Measurements from ENCODE around the gene TOR1AIP1. TPM values are rescaled to one million over a fixed set of nuclear protein-coding genes. Genes with fewer than 3 reads are reported as not detected.

TOR1AIP1 gene
- total RNA-seq, 1 donor from 2014 or later: 28.7 TPM

DNA sequence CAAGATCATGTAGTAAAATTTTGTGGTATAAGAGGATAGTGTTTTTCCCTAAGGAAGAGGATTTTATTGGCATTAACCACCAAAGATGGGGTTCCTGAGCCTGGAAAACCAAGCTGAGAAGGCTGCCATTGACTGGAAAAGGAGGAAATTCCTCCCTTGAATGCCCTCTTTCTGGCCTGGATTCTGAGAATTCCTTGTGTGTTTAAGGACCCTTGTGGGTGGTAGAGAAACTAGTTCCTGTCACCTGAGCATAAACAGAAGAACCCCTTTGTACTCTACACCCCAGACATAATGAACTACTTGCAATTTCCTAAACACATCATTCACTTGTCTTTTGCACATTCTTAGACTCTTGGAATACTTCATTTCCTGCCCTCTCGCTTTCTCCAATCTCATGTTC, 39.4 kb downstream of the TOR1AIP1 start:
- H3K9ac ChIP-seq (ENCODE audit: low read depth in 1 of 3, low read length in 3 of 3): no peak overlapping the region
- peaks cover 0 to 5% (median 0%) of the 10 kb centered on the region in 3 donors for H3K4me1 ChIP-seq (ENCODE audit: control insufficient read depth in 3 of 3, insufficient read depth in 3 of 3, low read length in 3 of 3)
- H3K4me3 ChIP-seq (ENCODE audit: low read length in 3 of 3): no peak overlapping the region
- no peak overlapping the region for H3K27ac ChIP-seq (ENCODE audit: low read depth, low read length)
- no peaks in the 10 kb centered on the region for H3K27me3 ChIP-seq (ENCODE audit: control insufficient read depth in 3 of 3, insufficient read depth in 3 of 3, low read length in 3 of 3)
- peaks cover 7 to 41% (median 36%) of the 10 kb centered on the region in 3 donors for H3K36me3 ChIP-seq (ENCODE audit: control insufficient read depth in 3 of 3, insufficient read depth in 3 of 3, low read length in 3 of 3)
- no peaks in the 10 kb centered on the region for H3K9me3 ChIP-seq (ENCODE audit: control insufficient read depth in 3 of 3, low read length in 3 of 3)

DNA sequence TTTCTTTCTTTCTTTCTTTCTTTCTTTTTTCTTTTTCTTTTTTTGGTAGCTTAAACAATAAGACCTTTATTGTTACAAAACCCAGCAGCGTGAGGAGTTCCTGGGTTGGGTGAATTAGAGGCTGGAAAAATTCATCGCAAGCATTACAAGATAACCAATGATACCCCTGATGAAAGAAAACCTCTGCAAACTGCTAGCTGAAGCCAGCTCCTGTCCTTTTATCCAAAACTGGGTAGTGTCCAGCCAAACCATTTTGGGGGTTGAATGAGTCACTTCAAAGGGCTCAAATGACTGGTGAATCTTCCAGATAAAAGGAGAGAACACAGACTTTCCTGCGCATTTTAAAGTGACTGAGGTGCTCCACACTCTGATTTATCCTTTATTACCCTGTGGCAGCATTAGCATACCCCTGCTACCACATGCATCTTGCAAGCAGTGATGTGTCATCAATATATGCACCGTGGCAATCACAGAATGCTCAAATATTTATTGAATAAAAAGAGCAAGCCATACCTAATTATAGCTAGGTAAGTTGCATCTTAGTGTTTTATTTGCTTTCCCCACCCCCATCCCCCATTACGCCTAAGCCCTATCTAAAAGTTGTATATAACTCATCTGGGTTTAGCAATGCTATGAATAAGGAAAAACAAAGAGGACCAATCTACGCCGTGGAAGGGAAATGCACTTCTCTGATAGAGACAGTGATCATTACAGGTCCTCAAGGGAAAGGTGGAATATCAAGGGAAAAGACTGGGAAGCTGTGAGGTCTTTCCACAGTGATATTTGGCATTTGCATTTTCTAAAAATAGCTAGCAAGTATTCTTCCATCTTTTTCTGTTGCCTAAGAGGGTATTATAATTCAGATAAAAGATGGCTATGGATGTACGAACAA, 40.1 kb downstream of the TOR1AIP1 start:
- Histone ChIP-seq H3K27ac (ENCODE audit: low read depth, low read length) (no peak overlapping the region), H3K36me3 (ENCODE audit: control insufficient read depth in 3 of 3, insufficient read depth in 3 of 3, low read length in 3 of 3) (peaks cover 7 to 36% (median 36%) of the 10 kb centered on the region in 3 donors), H3K4me3 (ENCODE audit: low read length in 3 of 3) (no peak overlapping the region), H3K4me1 (ENCODE audit: control insufficient read depth in 3 of 3, insufficient read depth in 3 of 3, low read length in 3 of 3) (peaks cover 0 to 5% (median 0%) of the 10 kb centered on the region in 3 donors), H3K9ac (ENCODE audit: low read depth in 1 of 3, low read length in 3 of 3) (no peak overlapping the region), H3K9me3 (ENCODE audit: control insufficient read depth in 3 of 3, low read length in 3 of 3) (no peaks in the 10 kb centered on the region), H3K27me3 (ENCODE audit: control insufficient read depth in 3 of 3, insufficient read depth in 3 of 3, low read length in 3 of 3) (no peaks in the 10 kb centered on the region)

DNA sequence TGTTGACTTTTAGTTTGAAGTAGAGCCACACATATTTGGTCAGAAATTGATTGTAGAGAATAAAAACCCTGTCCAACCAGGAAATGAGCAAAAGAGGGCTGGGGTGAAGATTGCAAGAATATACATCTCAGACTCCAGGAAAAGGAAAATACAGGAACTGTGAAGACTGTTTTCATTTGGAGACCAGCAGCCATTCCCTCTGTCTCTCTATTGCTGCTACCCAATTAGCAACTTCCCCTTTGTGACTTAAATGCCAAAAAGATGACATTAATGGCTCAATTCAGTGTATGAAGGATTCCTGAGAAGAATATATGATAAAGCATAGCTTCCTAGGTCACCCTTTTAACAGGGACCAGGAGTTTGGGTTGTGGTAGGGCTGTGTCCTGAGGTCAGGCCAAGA, 40.9 kb downstream of the TOR1AIP1 start:
- H3K9ac ChIP-seq (ENCODE audit: low read depth in 1 of 3, low read length in 3 of 3): no peak overlapping the region
- H3K27ac ChIP-seq (ENCODE audit: low read depth, low read length): no peak overlapping the region
- H3K27me3 ChIP-seq (ENCODE audit: control insufficient read depth in 3 of 3, insufficient read depth in 3 of 3, low read length in 3 of 3): no peaks in the 10 kb centered on the region
- H3K9me3 ChIP-seq (ENCODE audit: control insufficient read depth in 3 of 3, low read length in 3 of 3): no peaks in the 10 kb centered on the region
- H3K36me3 ChIP-seq (ENCODE audit: control insufficient read depth in 3 of 3, insufficient read depth in 3 of 3, low read length in 3 of 3): peaks cover 3 to 28% (median 28%) of the 10 kb centered on the region in 3 donors
- H3K4me1 ChIP-seq (ENCODE audit: control insufficient read depth in 3 of 3, insufficient read depth in 3 of 3, low read length in 3 of 3): peaks cover 0 to 5% (median 0%) of the 10 kb centered on the region in 3 donors
- no peak overlapping the region for H3K4me3 ChIP-seq (ENCODE audit: low read length in 3 of 3)

DNA sequence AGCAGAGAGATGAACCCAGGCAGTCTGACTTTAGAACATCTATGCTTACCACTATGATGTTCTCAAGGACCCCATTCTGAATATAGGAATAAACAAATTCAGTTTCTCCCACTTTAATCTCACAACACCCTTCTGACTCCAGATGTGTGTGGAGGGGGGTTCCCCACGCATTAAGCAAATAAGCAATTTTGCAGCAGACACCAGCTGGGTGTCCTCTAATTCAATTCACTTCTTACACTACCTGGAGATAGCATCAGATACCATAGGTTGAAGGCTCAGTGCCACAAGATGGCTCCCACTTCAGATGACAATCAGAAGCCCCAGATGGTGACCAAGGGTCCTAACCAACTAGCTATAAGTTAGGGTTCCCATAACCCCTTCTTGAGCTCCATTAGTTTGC, 42.2 kb downstream of the TOR1AIP1 start:
- no peaks in the 10 kb centered on the region for H3K27me3 ChIP-seq (ENCODE audit: control insufficient read depth in 3 of 3, insufficient read depth in 3 of 3, low read length in 3 of 3)
- H3K27ac ChIP-seq (ENCODE audit: low read depth, low read length): no peak overlapping the region
- no peak overlapping the region for H3K9ac ChIP-seq (ENCODE audit: low read depth in 1 of 3, low read length in 3 of 3)
- H3K36me3 ChIP-seq (ENCODE audit: control insufficient read depth in 3 of 3, insufficient read depth in 3 of 3, low read length in 3 of 3): peaks cover 1 to 17% (median 16%) of the 10 kb centered on the region in 3 donors
- H3K4me3 ChIP-seq (ENCODE audit: low read length in 3 of 3): no peak overlapping the region
- H3K4me1 ChIP-seq (ENCODE audit: control insufficient read depth in 3 of 3, insufficient read depth in 3 of 3, low read length in 3 of 3): peaks cover 0 to 5% (median 0%) of the 10 kb centered on the region in 3 donors
- H3K9me3 ChIP-seq (ENCODE audit: control insufficient read depth in 3 of 3, low read length in 3 of 3): no peaks in the 10 kb centered on the region

DNA sequence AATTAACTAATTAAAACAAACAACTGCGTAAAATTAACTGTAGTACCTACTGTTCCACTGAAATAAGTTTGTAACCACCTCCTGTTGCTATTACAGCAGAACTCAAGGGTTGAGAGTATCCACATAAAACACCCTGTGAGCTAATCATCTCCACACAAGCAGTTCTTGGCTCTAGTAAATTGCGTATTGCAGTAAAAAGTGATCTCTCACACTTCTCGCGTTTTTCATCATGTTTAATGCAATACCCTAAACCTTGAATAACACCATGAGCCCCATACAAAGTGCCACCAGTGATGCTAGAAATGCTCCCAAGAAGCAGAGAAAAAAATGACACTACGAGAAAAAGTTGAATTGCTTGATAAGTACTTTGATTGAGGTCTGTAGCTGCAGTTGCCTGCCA, 43.2 kb downstream of the TOR1AIP1 start:
- no peak overlapping the region for H3K4me3 ChIP-seq (ENCODE audit: low read length in 3 of 3)
- H3K27me3 ChIP-seq (ENCODE audit: control insufficient read depth in 3 of 3, insufficient read depth in 3 of 3, low read length in 3 of 3): no peaks in the 10 kb centered on the region
- peaks cover 0 to 10% (median 9%) of the 10 kb centered on the region in 3 donors for H3K36me3 ChIP-seq (ENCODE audit: control insufficient read depth in 3 of 3, insufficient read depth in 3 of 3, low read length in 3 of 3)
- H3K9me3 ChIP-seq (ENCODE audit: control insufficient read depth in 3 of 3, low read length in 3 of 3): no peaks in the 10 kb centered on the region
- peaks cover 0 to 5% (median 0%) of the 10 kb centered on the region in 3 donors for H3K4me1 ChIP-seq (ENCODE audit: control insufficient read depth in 3 of 3, insufficient read depth in 3 of 3, low read length in 3 of 3)
- no peak overlapping the region for H3K27ac ChIP-seq (ENCODE audit: low read depth, low read length)
- H3K9ac ChIP-seq (ENCODE audit: low read depth in 1 of 3, low read length in 3 of 3): no peak overlapping the region

DNA sequence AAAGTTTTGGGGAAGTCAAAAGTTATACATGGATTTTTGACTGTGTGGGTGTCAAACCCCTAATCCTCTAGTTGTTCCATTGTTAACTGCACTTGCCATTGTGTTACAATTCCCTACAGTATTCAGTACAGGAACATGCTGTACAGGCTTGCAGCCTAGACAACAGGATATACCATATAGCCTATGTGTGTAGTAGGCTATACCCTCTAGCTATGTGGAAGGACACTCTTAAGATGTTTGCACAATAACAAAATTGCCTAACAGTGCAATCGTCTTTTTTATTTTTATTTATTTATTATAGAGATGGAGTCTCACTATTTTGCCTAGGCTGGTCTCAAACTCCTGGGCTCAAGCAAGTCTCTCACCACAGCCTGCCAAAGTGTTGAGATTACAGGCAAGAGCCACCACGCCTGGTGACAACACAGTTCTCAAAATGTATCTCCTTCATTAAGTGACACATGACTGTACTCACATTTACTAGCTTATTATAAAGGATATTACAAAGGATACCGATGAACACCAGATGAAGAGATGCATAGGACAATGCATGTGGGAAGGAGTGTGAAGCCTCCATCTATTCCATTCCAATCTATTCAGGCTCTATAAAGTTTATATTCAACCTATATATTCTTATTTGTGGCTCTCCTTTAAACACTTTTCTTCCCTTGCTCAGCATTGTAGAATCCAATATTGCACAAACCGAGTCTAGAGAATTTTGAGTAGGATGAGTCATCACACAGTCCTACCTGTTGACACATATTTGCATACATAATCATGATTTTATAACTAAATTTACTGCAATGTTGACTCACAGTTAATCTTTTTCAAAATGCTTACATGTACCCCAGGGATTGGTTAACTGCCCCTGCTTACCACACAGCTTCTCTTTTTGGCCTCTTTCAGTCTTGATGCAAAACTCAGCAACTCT, 44.1 kb downstream of the TOR1AIP1 start:
- peaks cover 0 to 9% (median 3%) of the 10 kb centered on the region in 3 donors for H3K36me3 ChIP-seq (ENCODE audit: control insufficient read depth in 3 of 3, insufficient read depth in 3 of 3, low read length in 3 of 3)
- no peaks in the 10 kb centered on the region for H3K9me3 ChIP-seq (ENCODE audit: control insufficient read depth in 3 of 3, low read length in 3 of 3)
- H3K27ac ChIP-seq (ENCODE audit: low read depth, low read length): no peak overlapping the region
- H3K4me1 ChIP-seq (ENCODE audit: control insufficient read depth in 3 of 3, insufficient read depth in 3 of 3, low read length in 3 of 3): peaks cover 0 to 5% (median 0%) of the 10 kb centered on the region in 3 donors
- H3K27me3 ChIP-seq (ENCODE audit: control insufficient read depth in 3 of 3, insufficient read depth in 3 of 3, low read length in 3 of 3): no peaks in the 10 kb centered on the region
- no peak overlapping the region for H3K9ac ChIP-seq (ENCODE audit: low read depth in 1 of 3, low read length in 3 of 3)
- no peak overlapping the region for H3K4me3 ChIP-seq (ENCODE audit: low read length in 3 of 3)

DNA sequence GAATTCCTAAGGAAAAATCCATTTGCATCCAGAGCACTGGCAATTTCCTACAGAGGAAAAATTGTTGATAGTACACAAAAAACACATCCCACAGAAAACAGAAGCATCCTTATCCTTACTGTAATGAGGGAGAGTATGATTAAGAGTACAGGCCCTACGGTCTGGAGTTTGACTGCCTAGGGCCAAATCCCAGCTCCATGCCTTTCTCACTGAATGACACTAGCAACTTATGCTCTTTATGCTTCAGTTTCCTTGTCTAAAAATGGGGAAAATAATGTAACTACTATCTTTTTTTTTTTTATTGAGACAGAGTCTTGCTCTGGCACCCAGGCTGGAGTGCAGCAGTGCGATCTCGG, 44.7 kb downstream of the TOR1AIP1 start:
- Histone ChIP-seq H3K9ac (ENCODE audit: low read depth in 1 of 3, low read length in 3 of 3) (no peak overlapping the region), H3K36me3 (ENCODE audit: control insufficient read depth in 3 of 3, insufficient read depth in 3 of 3, low read length in 3 of 3) (peaks cover 0 to 3% (median 0%) of the 10 kb centered on the region in 3 donors), H3K4me1 (ENCODE audit: control insufficient read depth in 3 of 3, insufficient read depth in 3 of 3, low read length in 3 of 3) (peaks cover 0 to 5% (median 0%) of the 10 kb centered on the region in 3 donors), H3K9me3 (ENCODE audit: control insufficient read depth in 3 of 3, low read length in 3 of 3) (no peaks in the 10 kb centered on the region), H3K27me3 (ENCODE audit: control insufficient read depth in 3 of 3, insufficient read depth in 3 of 3, low read length in 3 of 3) (no peaks in the 10 kb centered on the region), H3K4me3 (ENCODE audit: low read length in 3 of 3) (no peak overlapping the region), H3K27ac (ENCODE audit: low read depth, low read length) (no peak overlapping the region)

DNA sequence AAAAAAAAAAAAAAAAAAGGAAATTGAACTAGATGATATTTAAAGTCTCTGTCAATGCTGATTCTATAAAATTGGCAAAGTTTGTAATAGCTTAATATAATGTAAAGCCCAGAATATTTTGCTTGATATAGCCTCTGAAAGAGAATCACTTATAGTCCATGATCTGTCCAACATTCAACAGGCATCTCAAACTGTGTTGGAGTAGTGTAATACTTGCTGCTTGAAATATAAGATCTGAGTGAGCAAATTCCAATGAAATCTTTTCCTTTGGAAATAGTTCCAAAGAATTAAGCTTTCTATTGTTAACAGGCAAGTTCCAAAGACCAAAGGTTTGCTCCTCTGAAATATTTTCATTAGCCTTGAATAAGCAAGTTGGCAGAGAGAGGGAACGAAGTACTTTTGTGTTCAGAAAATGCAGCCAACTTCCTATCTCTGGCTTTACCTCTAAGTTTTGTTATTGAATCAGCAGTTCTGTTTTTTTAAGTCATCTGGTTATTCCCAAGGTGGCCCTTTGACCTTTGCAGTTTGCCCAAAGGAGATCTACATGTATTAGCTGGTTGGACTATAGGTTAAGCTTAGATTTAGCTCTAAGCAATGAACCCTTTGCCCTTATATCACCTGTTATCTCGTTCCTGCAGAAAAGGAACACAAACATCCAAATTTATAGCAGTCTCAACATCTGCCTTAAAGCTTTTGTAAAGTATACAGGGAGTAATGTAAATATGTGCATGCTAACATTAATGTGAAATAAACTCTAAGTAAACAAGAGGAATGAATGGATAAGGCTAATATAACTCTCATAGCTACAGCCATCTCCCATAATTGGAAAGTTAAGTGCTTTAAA, 48.1 kb downstream of the TOR1AIP1 start:
- H3K9me3 ChIP-seq (ENCODE audit: control insufficient read depth in 3 of 3, low read length in 3 of 3): no peaks in the 10 kb centered on the region
- H3K9ac ChIP-seq (ENCODE audit: low read depth in 1 of 3, low read length in 3 of 3): no peak overlapping the region
- no peaks in the 10 kb centered on the region for H3K27me3 ChIP-seq (ENCODE audit: control insufficient read depth in 3 of 3, insufficient read depth in 3 of 3, low read length in 3 of 3)

DNA sequence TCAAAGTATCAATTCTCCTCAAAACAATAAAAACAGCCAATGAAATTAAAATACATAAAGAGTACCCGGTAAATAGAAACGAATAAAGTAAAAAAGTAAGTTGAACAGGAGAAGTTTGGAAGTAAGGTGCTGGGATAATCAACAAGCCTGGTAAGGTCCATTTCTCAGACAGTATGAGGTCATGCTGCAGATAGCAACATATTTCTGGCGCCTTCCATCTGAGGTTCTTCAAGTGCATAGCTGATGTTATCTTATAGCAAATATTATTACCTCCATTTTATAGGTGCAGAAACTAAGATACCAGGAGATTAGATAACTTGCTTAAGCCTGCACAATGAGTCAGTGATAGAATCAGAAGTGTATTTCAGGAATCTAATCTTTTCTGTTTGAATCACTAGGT, 48.8 kb downstream of the TOR1AIP1 start:
- Histone ChIP-seq H3K4me1 (ENCODE audit: control insufficient read depth in 3 of 3, insufficient read depth in 3 of 3, low read length in 3 of 3) (no peaks in the 10 kb centered on the region), H3K9me3 (ENCODE audit: control insufficient read depth in 3 of 3, low read length in 3 of 3) (no peaks in the 10 kb centered on the region), H3K9ac (ENCODE audit: low read depth in 1 of 3, low read length in 3 of 3) (no peak overlapping the region), H3K27me3 (ENCODE audit: control insufficient read depth in 3 of 3, insufficient read depth in 3 of 3, low read length in 3 of 3) (no peaks in the 10 kb centered on the region), H3K4me3 (ENCODE audit: low read length in 3 of 3) (no peak overlapping the region), H3K27ac (ENCODE audit: low read depth, low read length) (no peak overlapping the region), H3K36me3 (ENCODE audit: control insufficient read depth in 3 of 3, insufficient read depth in 3 of 3, low read length in 3 of 3) (no peaks in the 10 kb centered on the region)

More for the DNA sequence above, 48.1 kb downstream of the TOR1AIP1 start:
- H3K27ac ChIP-seq (ENCODE audit: low read depth, low read length): no peak overlapping the region
- no peak overlapping the region for H3K4me3 ChIP-seq (ENCODE audit: low read length in 3 of 3)
- no peaks in the 10 kb centered on the region for H3K36me3 ChIP-seq (ENCODE audit: control insufficient read depth in 3 of 3, insufficient read depth in 3 of 3, low read length in 3 of 3)
- no peaks in the 10 kb centered on the region for H3K4me1 ChIP-seq (ENCODE audit: control insufficient read depth in 3 of 3, insufficient read depth in 3 of 3, low read length in 3 of 3)
